Stomach (tissue), 9 donors: ENCODE measurements around the gene KLRD1. TPM values are rescaled to one million over a fixed set of nuclear protein-coding genes. Genes with fewer than 3 reads are reported as not detected.

ENCODE experiments used
- DNase-seq, 2 donors: peaks; one replicate each; pipeline versions ENCODE4 v3.0.0 to v3.0.0-alpha.2; 2013 to 2019
- H3K27ac ChIP-seq, 5 donors: fragments of 200-600 bp in 4 of 5; sonication (generic) in 4 of 5; one replicate each; pipeline ENCODE4 v1.5.1; 2013 to 2019; ENCODE audit warnings: mild to moderate bottlenecking in 1 of 5, moderate library complexity in 1 of 5
- H3K27me3 ChIP-seq, 3 donors: fragments of 200-600 bp; sonication (generic); one replicate each; pipeline ENCODE4 v1.5.1; 2017 to 2019; ENCODE audit warnings: mixed run types in 1 of 3
- H3K36me3 ChIP-seq, 4 donors: fragments of 200-600 bp; sonication (generic); 1 replicate in 3 of 4; 2 replicates in 1 of 4; pipeline ENCODE4 v1.5.1; 2016 to 2019
- H3K4me1 ChIP-seq, 4 donors: fragments of 200-600 bp; sonication (generic); one replicate each; pipeline ENCODE4 v1.5.1; 2016 to 2019
- H3K4me3 ChIP-seq, 4 donors: fragments of 200-600 bp; sonication (generic) in 3 of 4; one replicate each; pipeline ENCODE4 v1.5.1; 2016 to 2019; ENCODE audit warnings: mild to moderate bottlenecking in 1 of 4
- H3K9me3 ChIP-seq, 4 donors: fragments of 200-600 bp; sonication (generic); one replicate each; pipeline ENCODE4 v1.5.1; 2016 to 2019
- CTCF ChIP-seq, 7 experiments: fragments of 450-650 bp in 4 of 7; fragments of 200-600 bp in 3 of 7; sonication (generic) in 3 of 7; IDR thresholded peaks; one replicate each; pipeline ENCODE4 v1.5.1; 2016 to 2019; ENCODE audit warnings: antibody characterized with exemption in 7 of 7, control low read depth in 2 of 7, mild to moderate bottlenecking in 1 of 7
- EP300 ChIP-seq: sonication (generic); formaldehyde crosslinking; IDR thresholded peaks from one replicate; pipeline ENCODE4 v1.6.1; 2017; ENCODE audit warnings: antibody characterized with exemption
- POLR2A ChIP-seq, 4 donors: fragments of 450-650 bp; IDR thresholded peaks; one replicate each; pipeline ENCODE4 v1.6.1; 2016; ENCODE audit warnings: antibody characterized with exemption in 4 of 4, control low read depth in 2 of 4, mild to moderate bottlenecking in 1 of 4, moderate library complexity in 1 of 4
- POLR2AphosphoS5 ChIP-seq, 3 donors: sonication (generic); formaldehyde crosslinking; IDR thresholded peaks; one replicate each; pipeline ENCODE4 v1.6.1; 2016; ENCODE audit warnings: antibody characterized with exemption in 3 of 3
- WGBS, 5 donors: extraction: QIAGEN DNeasy Blood & Tissue Kit in 3 of 5; methylation state at CpG; one replicate each; pipeline versions ENCODE4 v1.1.5 to v1.1.7; 2013 to 2018; 5-methylcytosine and 5-hydroxymethylcytosine counted together
- intact Hi-C: fragments of 100-400 bp; cut with DNase I; formaldehyde crosslinking; loops from one replicate; pipeline ENCODE4 v1.15.1; 2023; ENCODE audit warnings: low total_unique reads
- polyA plus RNA-seq, 3 donors: library from polyadenylated mRNA; stranded (reverse); fragments of 200-250 nt; gene quantifications; one replicate each; pipeline ENCODE4 v1.2.3, GENCODE V29; 2013
- total RNA-seq, 5 donors: library from RNA; depleted of rRNA; stranded (reverse); fragments of >200 nt; gene quantifications; one replicate each; pipeline versions ENCODE4 v1.1.0 to v1.2.3, GENCODE V29; 2014 to 2016
- donor health status: healthy with polysubstance abuse.
- donor health status: Bipolar disorder and iron deficiency.
- donor health status: healthy.

KLRD1 gene
- total and polyA plus RNA-seq, 8 donors = under 0.01 to 15.4 (median 0.89) TPM; not detected in 1

GRCh38 chr12:10285919-10286318 lies 21.8 kb upstream of the KLRD1 start:
- Histone ChIP-seq H3K27me3 (no peaks in the 10 kb centered on the region), H3K36me3 (no peaks in the 10 kb centered on the region), H3K4me3 (no peak overlapping the region), H3K4me1 (no peaks in the 10 kb centered on the region), H3K9me3 (no peaks in the 10 kb centered on the region), H3K27ac (no peak overlapping the region)
- 52 to 72% (median 65%) methylated on average over 6 of the region's 6 CpGs for WGBS, 5 donors
- TF ChIP-seq POLR2AphosphoS5 (IDR thresholded peaks at IDR 0.05) (no peak), EP300 (no peak), CTCF (IDR thresholded peaks at IDR 0.05) (no peak), POLR2A (IDR thresholded peaks at IDR 0.05) (no peak)
- intact Hi-C loops = no loop called here
- peak in 1 of 2 donors; percentile 7 for DNase-seq

DNA sequence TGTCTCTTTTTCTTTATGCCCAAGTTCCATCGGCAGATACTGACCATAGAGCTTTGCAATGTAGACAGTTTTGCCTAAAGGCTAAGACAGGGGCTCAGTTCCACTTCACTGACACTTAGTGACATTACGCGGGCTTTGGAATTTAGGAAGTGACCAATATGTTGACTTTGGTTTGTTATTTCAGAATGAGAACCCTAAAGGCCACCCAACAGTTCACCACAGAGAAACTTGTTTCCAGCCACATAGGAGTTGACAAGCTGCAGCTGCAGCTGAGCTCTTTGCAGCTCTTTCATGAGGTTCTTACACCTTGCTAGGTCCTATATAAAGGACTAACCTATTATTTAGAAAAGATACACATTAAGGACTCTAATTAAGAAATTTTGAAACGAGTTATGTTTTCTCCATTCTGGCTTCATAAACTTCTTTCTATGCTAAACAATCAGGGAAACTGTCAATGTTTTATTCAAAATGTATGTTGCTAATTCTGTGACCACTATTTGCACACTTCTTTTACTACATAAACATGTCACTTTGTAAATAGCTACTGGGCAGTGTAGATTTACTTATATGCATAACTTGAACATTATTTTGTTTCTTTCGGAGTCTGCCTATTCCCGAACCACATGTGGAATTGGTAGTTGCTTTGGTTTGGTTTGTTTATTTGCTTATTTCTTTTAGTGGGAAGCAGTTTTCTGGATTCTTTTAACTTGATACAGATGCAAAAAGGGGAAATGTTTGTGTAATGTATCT lies 18.5 kb upstream of the KLRD1 start:
- WGBS, 5 donors = 77 to 80% (median 79%) methylated on average over 6 of the region's 6 CpGs
- Histone ChIP-seq H3K36me3 (no peaks in the 10 kb centered on the region), H3K27me3 (no peaks in the 10 kb centered on the region), H3K27ac (no peak overlapping the region), H3K4me1 (no peaks in the 10 kb centered on the region), H3K4me3 (no peak overlapping the region), H3K9me3 (no peaks in the 10 kb centered on the region)
- DNase-seq = no peak
- intact Hi-C loops = no loop called here
- TF ChIP-seq POLR2A (IDR thresholded peaks at IDR 0.05) = no peak
- no peak for TF ChIP-seq EP300
- TF ChIP-seq CTCF (IDR thresholded peaks at IDR 0.05) = no peak
- no peak for TF ChIP-seq POLR2AphosphoS5 (IDR thresholded peaks at IDR 0.05)

GRCh38 chr12:10291030-10291429 lies 16.6 kb upstream of the KLRD1 start:
- no peak overlapping the region for H3K27ac ChIP-seq
- no peak overlapping the region for H3K4me3 ChIP-seq
- no peaks in the 10 kb centered on the region for H3K36me3 ChIP-seq
- intact Hi-C loops = no loop called here
- no peak for DNase-seq
- H3K27me3 ChIP-seq = no peaks in the 10 kb centered on the region
- no peaks in the 10 kb centered on the region for H3K4me1 ChIP-seq
- no peaks in the 10 kb centered on the region for H3K9me3 ChIP-seq
- TF ChIP-seq CTCF (IDR thresholded peaks at IDR 0.05) (no peak), POLR2A (IDR thresholded peaks at IDR 0.05) (no peak), POLR2AphosphoS5 (IDR thresholded peaks at IDR 0.05) (no peak), EP300 (no peak)

- no peak overlapping the region for H3K4me3 ChIP-seq
- no peak overlapping the region for H3K27ac ChIP-seq
- H3K4me1 ChIP-seq = no peaks in the 10 kb centered on the region
- no peak for DNase-seq
- TF ChIP-seq POLR2A (IDR thresholded peaks at IDR 0.05) (no peak), POLR2AphosphoS5 (IDR thresholded peaks at IDR 0.05) (no peak)
- no peaks in the 10 kb centered on the region for H3K36me3 ChIP-seq
- WGBS, 5 donors = 81 to 92% (median 82%) methylated on average over 3 to 4 of the region's 4 CpGs
- no peaks in the 10 kb centered on the region for H3K9me3 ChIP-seq
- H3K27me3 ChIP-seq = no peaks in the 10 kb centered on the region
- intact Hi-C loops = no loop called here
Measured at GRCh38 chr12:10293151-10293550, 14.5 kb upstream of the KLRD1 start.

GRCh38 chr12:10293570-10294227 lies 14.0 kb upstream of the KLRD1 start:
- no peak for TF ChIP-seq EP300
- no peak for TF ChIP-seq POLR2AphosphoS5 (IDR thresholded peaks at IDR 0.05)
- TF ChIP-seq CTCF (IDR thresholded peaks at IDR 0.05) = no peak
- no peak for TF ChIP-seq POLR2A (IDR thresholded peaks at IDR 0.05)
- no peaks in the 10 kb centered on the region for H3K4me1 ChIP-seq
- peak in 1 of 2 donors; percentile 36 for DNase-seq
- H3K9me3 ChIP-seq = no peaks in the 10 kb centered on the region
- intact Hi-C loops = no loop called here
- no peaks in the 10 kb centered on the region for H3K27me3 ChIP-seq
- WGBS, 5 donors = 63 to 80% (median 75%) methylated on average over 3 of the region's 3 CpGs
- no peak overlapping the region for H3K4me3 ChIP-seq
- no peaks in the 10 kb centered on the region for H3K36me3 ChIP-seq
- no peak overlapping the region for H3K27ac ChIP-seq
